H1 (cell line): Measurements from ENCODE around the gene TAS2R41. TPM values are rescaled to one million over a fixed set of nuclear protein-coding genes. Genes with fewer than 3 reads are reported as not detected.

ENCODE experiments used
- CTCF ChIA-PET: fragments of 300-600 bp; sonication (Branson Sonifier 250); formaldehyde crosslinking; loops from one replicate; lab custom pipeline; 2021; ENCODE audit not compliant: partially characterized antibody; lab: Charles Lee
- POLR2A ChIA-PET: fragments of 300-600 bp; sonication (Branson Sonifier 250); formaldehyde crosslinking; loops from one replicate; lab custom pipeline; 2021; ENCODE audit warnings: inconsistent platforms; ENCODE audit not compliant: partially characterized antibody; lab: Charles Lee
- DNase-seq, 2 experiments: peaks; one replicate each; pipeline versions ENCODE4 v3.0.0 to v3.0.0-alpha.2; 2010 to 2022; ENCODE audit warnings: low spot score in 2 of 2, low read depth in 1 of 2, mixed read lengths in 1 of 2
- FAIRE-seq: peaks from 2 replicates; lab custom pipeline; 2011; peaks lifted over from hg19 to GRCh38; lab: Jason Lieb, UNC
- H2AFZ ChIP-seq: 2 replicates; pipeline ENCODE4 v1.8.1; 2012; ENCODE audit warnings: low read length, inconsistent platforms
- H2AK5ac ChIP-seq: 2 replicates; pipeline ENCODE4 v1.6.1; 2013; ENCODE audit warnings: low read depth, low read length
- H2BK120ac ChIP-seq: replicated peaks from 2 replicates; pipeline ENCODE3; 2013; ENCODE audit warnings: low read depth, low read length, inconsistent platforms
- H2BK12ac ChIP-seq: 2 replicates; pipeline ENCODE4 v1.6.1; 2013; ENCODE audit warnings: low read depth, low read length
- H2BK15ac ChIP-seq: 2 replicates; pipeline ENCODE4 v1.6.1; 2013; ENCODE audit warnings: low read length
- H2BK20ac ChIP-seq: 2 replicates; pipeline ENCODE4 v1.6.1; 2013; ENCODE audit warnings: low read length
- H2BK5ac ChIP-seq: 2 replicates; pipeline ENCODE4 v1.6.1; 2013; ENCODE audit warnings: low read depth, low read length
- H3K14ac ChIP-seq: 2 replicates; pipeline ENCODE4 v1.6.1; 2013; ENCODE audit warnings: inconsistent platforms; ENCODE audit not compliant: insufficient read length
- H3K18ac ChIP-seq: 2 replicates; pipeline ENCODE4 v1.6.1; 2013; ENCODE audit warnings: low read length; ENCODE audit errors: extremely low read depth
- H3K23ac ChIP-seq: 2 replicates; pipeline ENCODE4 v1.6.1; 2013; ENCODE audit warnings: inconsistent platforms; ENCODE audit not compliant: insufficient read length
- H3K23me2 ChIP-seq: 2 replicates; pipeline ENCODE4 v1.6.1; 2013; ENCODE audit warnings: low read depth, low read length
- H3K27ac ChIP-seq: 2 replicates; pipeline ENCODE4 v1.6.1; 2011; ENCODE audit warnings: low read depth, low read length, inconsistent platforms
- H3K27me3 ChIP-seq, 4 experiments: replicated peaks in 1 of 4; 1 replicate in 1 of 4; 2 replicates in 3 of 4; pipeline versions ENCODE4 v1.6.1 to v1.8.1; 2011 to 2013; ENCODE audit warnings: low read length in 3 of 4, mild to moderate bottlenecking in 3 of 4, inconsistent platforms in 2 of 4, mixed read lengths in 2 of 4, moderate library complexity in 1 of 4; ENCODE audit not compliant: control insufficient read depth in 3 of 4, insufficient read depth in 3 of 4; ENCODE audit errors: extremely low read depth in 1 of 4
- H3K36me3 ChIP-seq, 4 experiments: 2 replicates each; pipeline versions ENCODE4 v1.6.1 to v1.8.1; 2011 to 2013; ENCODE audit warnings: mild to moderate bottlenecking in 4 of 4, low read length in 3 of 4, moderate library complexity in 2 of 4, control low read depth in 1 of 4, inconsistent platforms in 1 of 4; ENCODE audit not compliant: insufficient read depth in 4 of 4, control insufficient read depth in 2 of 4
- H3K4ac ChIP-seq: replicated peaks from 2 replicates; pipeline ENCODE3; 2013; ENCODE audit warnings: low read length, low read depth, mixed read lengths, inconsistent platforms; ENCODE audit not compliant: insufficient read length
- H3K4me1 ChIP-seq, 4 experiments: replicated peaks in 1 of 4; 1 replicate in 1 of 4; 2 replicates in 3 of 4; pipeline versions ENCODE4 v1.6.1 to v1.8.1; 2011 to 2013; ENCODE audit warnings: low read length in 3 of 4, inconsistent platforms in 2 of 4, mixed read lengths in 1 of 4; ENCODE audit not compliant: insufficient read depth in 4 of 4, control insufficient read depth in 3 of 4
- H3K4me2 ChIP-seq, 2 experiments: 2 replicates each; pipeline versions ENCODE4 v1.6.1 to v1.8.1; 2011 to 2013; ENCODE audit warnings: low read depth in 2 of 2, low read length in 2 of 2, control low read depth in 1 of 2, inconsistent platforms in 1 of 2, mild to moderate bottlenecking in 1 of 2; ENCODE audit not compliant: insufficient read depth in 1 of 2
- H3K4me3 ChIP-seq, 4 experiments: fragments of 200-600, 300-600 bp in 1 of 4; sonication (generic), shearing (Covaris generic), sonication (Bioruptor Twin) in 1 of 4; 2 replicates each; pipeline versions ENCODE4 v1.5.1 to v1.8.1; 2011 to 2016; ENCODE audit warnings: low read length in 4 of 4, low read depth in 3 of 4, control low read depth in 2 of 4, inconsistent platforms in 2 of 4, mild to moderate bottlenecking in 2 of 4, mixed read lengths in 1 of 4, moderate library complexity in 1 of 4; ENCODE audit not compliant: insufficient read depth in 2 of 4; ENCODE audit errors: extremely low read depth in 1 of 4
- H3K56ac ChIP-seq: replicated peaks from 2 replicates; pipeline ENCODE3; 2013; ENCODE audit warnings: low read depth, mild to moderate bottlenecking, mixed read lengths, low read length, inconsistent platforms; ENCODE audit not compliant: insufficient read length
- H3K79me1 ChIP-seq: 2 replicates; pipeline ENCODE4 v1.6.1; 2013; ENCODE audit warnings: low read depth, low read length, control low read depth
- H3K79me2 ChIP-seq, 2 experiments: 2 replicates each; pipeline versions ENCODE4 v1.6.1 to v1.8.1; 2012 to 2013; ENCODE audit warnings: low read length in 2 of 2, mild to moderate bottlenecking in 2 of 2, inconsistent platforms in 1 of 2; ENCODE audit not compliant: insufficient read depth in 2 of 2, control insufficient read depth in 1 of 2
- H3K9ac ChIP-seq, 4 experiments: replicated peaks in 1 of 4; 1 replicate in 1 of 4; 2 replicates in 3 of 4; pipeline versions ENCODE4 v1.6.1 to v1.8.1; 2011 to 2013; ENCODE audit warnings: low read depth in 3 of 4, low read length in 3 of 4, control low read depth in 2 of 4, mild to moderate bottlenecking in 2 of 4, moderate library complexity in 2 of 4, inconsistent platforms in 1 of 4; ENCODE audit errors: extremely low read depth in 1 of 4
- H3K9me3 ChIP-seq, 2 experiments: 2 replicates each; pipeline versions ENCODE4 v1.6.1 to v1.8.1; 2012 to 2013; ENCODE audit warnings: mild to moderate bottlenecking in 2 of 2, moderate library complexity in 2 of 2, control low read depth in 1 of 2, inconsistent platforms in 1 of 2, low read depth in 1 of 2, low read length in 1 of 2, mixed read lengths in 1 of 2; ENCODE audit not compliant: insufficient read depth in 2 of 2
- H4K20me1 ChIP-seq, 2 experiments: replicated peaks in 1 of 2; 2 replicates each; pipeline versions ENCODE3 to v1.8.1; 2011 to 2013; ENCODE audit warnings: inconsistent platforms in 2 of 2, low read length in 2 of 2, mild to moderate bottlenecking in 1 of 2; ENCODE audit not compliant: insufficient read depth in 2 of 2, control insufficient read depth in 1 of 2
- H4K5ac ChIP-seq: 2 replicates; pipeline ENCODE4 v1.6.1; 2013; ENCODE audit warnings: low read length, low read depth, mixed read lengths, inconsistent platforms; ENCODE audit not compliant: insufficient read length
- H4K8ac ChIP-seq: 2 replicates; pipeline ENCODE4 v1.8.0; 2013; ENCODE audit warnings: mild to moderate bottlenecking, moderate library complexity, low read length, inconsistent platforms; ENCODE audit not compliant: insufficient read depth; ENCODE audit errors: extremely low read depth
- H4K91ac ChIP-seq: replicated peaks from 2 replicates; pipeline ENCODE3; 2013; ENCODE audit warnings: low read length, mixed read lengths, inconsistent platforms; ENCODE audit not compliant: insufficient read length
- CBX8 ChIP-seq: fragments of 300-800, 300-1000 bp; sonication (generic); IDR thresholded peaks from 2 replicates; pipeline ENCODE4 v1.7.1; 2016; ENCODE audit warnings: low read depth, low read length, borderline replicate concordance
- JUND ChIP-seq: IDR thresholded peaks from 2 replicates; pipeline ENCODE4 v1.6.1; 2011; ENCODE audit warnings: mild to moderate bottlenecking, improper control_type of control experiment, low read length
- KDM4A ChIP-seq: IDR thresholded peaks from one replicate; pipeline ENCODE4 v1.7.1; 2012; ENCODE audit warnings: low read depth, mild to moderate bottlenecking, moderate library complexity, low read length, inconsistent platforms; ENCODE audit not compliant: severe bottlenecking
- POLR2A ChIP-seq, 2 experiments: IDR thresholded peaks; 1 replicate in 1 of 2; 2 replicates in 1 of 2; pipeline ENCODE4 v1.6.1; 2011; ENCODE audit warnings: low read depth in 2 of 2, low read length in 2 of 2, mild to moderate bottlenecking in 2 of 2; ENCODE audit errors: control extremely low read depth in 1 of 2
- SIX5 ChIP-seq: IDR thresholded peaks from 2 replicates; pipeline ENCODE4 v1.6.1; 2011; ENCODE audit warnings: mild to moderate bottlenecking, low read depth, low read length
- WGBS, 2 experiments: shearing (Covaris generic) in 1 of 2; methylation state at CpG; one replicate each; pipeline versions ENCODE4 v1.1.6 to v1.1.7; 2013 to 2015; ENCODE audit warnings: low lambda C conversion rate in 2 of 2, mixed read lengths in 2 of 2, inconsistent platforms in 1 of 2, low coverage in 1 of 2, missing lambda C conversion rate in 1 of 2; ENCODE audit not compliant: insufficient replicate concordance in 2 of 2, insufficient coverage in 1 of 2, insufficient read length in 1 of 2; ENCODE audit errors: extremely low coverage in 1 of 2, missing lambda C conversion rate in 1 of 2; 5-methylcytosine and 5-hydroxymethylcytosine counted together
- polyA plus RNA-seq, 7 experiments: library from polyadenylated mRNA; depleted of rRNA in 3 of 7; stranded (reverse) in 5 of 7; unstranded in 2 of 7; fragments of >200 nt in 5 of 7; fragments of 200-250 nt in 2 of 7; gene quantifications; 1 replicate in 5 of 7; 2 replicates in 1 of 7; 4 replicates in 1 of 7; pipeline versions ENCODE4 v1.2.1 to v1.2.3, GENCODE V29; 2011 to 2013; ENCODE audit warnings: missing spikeins in 2 of 7, mixed read lengths in 2 of 7
- total RNA-seq: library from RNA; stranded (reverse); fragmentation: NEBNext Ultra II Directional; extraction: Animal tissue kit (Norgen Biotek cat#: 25700); gene quantifications from 2 replicates; pipeline ENCODE4 v1.2.1, GENCODE V29; 2021

Gene TAS2R41
- total and polyA plus RNA-seq, 2 of the 8 experiments (the other 6 are each of a cell fraction or from before 2014, with no cell fraction given) = 0.12 TPM; not detected in 1

GRCh38 chr7:143454091-143454680 is 23.5 kb upstream of the TAS2R41 start:
- no peaks in the 10 kb centered on the region for H3K27me3 ChIP-seq
- H3K23me2 ChIP-seq = no peaks in the 10 kb centered on the region
- H3K27ac ChIP-seq = no peak overlapping the region
- no peak overlapping the region for H2BK20ac ChIP-seq
- H3K79me2 ChIP-seq = no peaks in the 10 kb centered on the region
- no peak overlapping the region for H4K91ac ChIP-seq
- H2BK120ac ChIP-seq = no peak overlapping the region
- H2AFZ ChIP-seq = no peak overlapping the region
- no peaks in the 10 kb centered on the region for H3K36me3 ChIP-seq
- H3K23ac ChIP-seq = no peak overlapping the region
- no peak overlapping the region for H3K56ac ChIP-seq
- no peak overlapping the region for H3K18ac ChIP-seq
- no peak overlapping the region for H3K4ac ChIP-seq
- H4K8ac ChIP-seq = no peak overlapping the region
- DNase-seq = no peak
- no peak overlapping the region for H2AK5ac ChIP-seq
- no peak overlapping the region for H3K4me3 ChIP-seq
- no peaks in the 10 kb centered on the region for H3K79me1 ChIP-seq
- H4K5ac ChIP-seq = no peak overlapping the region
- POLR2A ChIA-PET = no interaction called here
- H3K4me1 ChIP-seq = peaks cover 0 to 2% (median 0%) of the 10 kb centered on the region in 4 experiments; a peak in 1 of 7 replicates
- H4K20me1 ChIP-seq = no peaks in the 10 kb centered on the region
- H2BK15ac ChIP-seq = no peak overlapping the region
- WGBS, 2 experiments = 100% methylated on average over 1 of the region's 1 CpG; no CpG with 5 or more reads in 1 of the 2 experiments
- H3K9me3 ChIP-seq = no peaks in the 10 kb centered on the region
- no peak overlapping the region for H3K4me2 ChIP-seq
- no peak overlapping the region for H3K9ac ChIP-seq
- no peak overlapping the region for H2BK12ac ChIP-seq
- no peak for FAIRE-seq
- no peak overlapping the region for H2BK5ac ChIP-seq
- H3K14ac ChIP-seq = no peak overlapping the region
- CTCF ChIA-PET = interaction anchor here (1.3 kb wide), 1 partner anchor 15 kb away, joined by 3 read pairs; no protein-coding TSS in a partner anchor
- TF ChIP-seq KDM4A = no peak
- no peak for TF ChIP-seq SIX5
- no peak for TF ChIP-seq CBX8
- TF ChIP-seq POLR2A (IDR thresholded peaks at IDR 0.05; ENCODE audit: control extremely low read depth in 1 of 2, low read depth in 2 of 2, low read length in 2 of 2) = no peak
- TF ChIP-seq JUND = no peak
